GM12872 (cell line): ENCODE results near the gene APOC4.

ENCODE experiments used
- TF ChIP-seq, protein P1 (sequence below): IDR thresholded peaks from 3 replicates; pipeline ENCODE4 v1.5.1; 2011; ENCODE audit warnings: low read depth, mild to moderate bottlenecking, low read length, moderate library complexity; ENCODE audit not compliant: insufficient read depth

The APOC4 gene

DNA sequence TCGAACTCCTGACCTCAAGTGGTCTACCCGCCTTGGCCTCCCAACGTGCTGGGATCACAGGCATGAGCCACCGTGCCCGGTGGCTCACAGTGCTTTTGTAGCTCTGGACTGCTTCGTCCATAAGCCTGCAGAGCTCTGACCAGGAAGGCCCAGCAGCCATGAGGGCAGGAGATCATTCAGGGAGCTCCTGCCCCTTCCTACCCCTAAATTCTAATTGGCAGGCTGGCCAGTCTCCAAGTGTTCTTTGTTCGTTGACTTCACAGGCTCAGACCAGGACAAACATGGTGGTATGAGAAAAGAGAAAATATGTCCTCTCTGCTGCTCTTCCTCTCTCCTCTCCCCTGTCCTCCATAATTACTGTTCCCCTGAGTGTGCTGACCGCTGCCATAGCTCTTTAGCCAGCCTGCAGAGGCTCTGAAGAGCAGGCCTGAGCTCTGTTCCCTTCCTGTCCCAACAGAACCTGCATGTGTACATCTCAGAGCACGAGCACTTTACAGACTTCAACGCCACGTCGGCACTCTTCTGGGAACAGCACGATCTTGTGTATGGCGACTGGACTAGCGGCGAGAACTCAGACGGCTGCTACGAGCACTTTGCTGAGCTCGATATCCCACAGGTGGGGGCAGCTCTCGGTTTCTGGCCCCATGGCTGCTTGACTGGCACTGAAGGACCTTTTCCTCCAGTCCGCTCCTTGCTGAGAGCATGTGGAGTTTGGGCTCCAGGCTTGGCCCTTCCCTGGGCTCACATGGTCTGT, 32.1 kb downstream of the APOC4 start:
- TF ChIP-seq, protein P1, sequence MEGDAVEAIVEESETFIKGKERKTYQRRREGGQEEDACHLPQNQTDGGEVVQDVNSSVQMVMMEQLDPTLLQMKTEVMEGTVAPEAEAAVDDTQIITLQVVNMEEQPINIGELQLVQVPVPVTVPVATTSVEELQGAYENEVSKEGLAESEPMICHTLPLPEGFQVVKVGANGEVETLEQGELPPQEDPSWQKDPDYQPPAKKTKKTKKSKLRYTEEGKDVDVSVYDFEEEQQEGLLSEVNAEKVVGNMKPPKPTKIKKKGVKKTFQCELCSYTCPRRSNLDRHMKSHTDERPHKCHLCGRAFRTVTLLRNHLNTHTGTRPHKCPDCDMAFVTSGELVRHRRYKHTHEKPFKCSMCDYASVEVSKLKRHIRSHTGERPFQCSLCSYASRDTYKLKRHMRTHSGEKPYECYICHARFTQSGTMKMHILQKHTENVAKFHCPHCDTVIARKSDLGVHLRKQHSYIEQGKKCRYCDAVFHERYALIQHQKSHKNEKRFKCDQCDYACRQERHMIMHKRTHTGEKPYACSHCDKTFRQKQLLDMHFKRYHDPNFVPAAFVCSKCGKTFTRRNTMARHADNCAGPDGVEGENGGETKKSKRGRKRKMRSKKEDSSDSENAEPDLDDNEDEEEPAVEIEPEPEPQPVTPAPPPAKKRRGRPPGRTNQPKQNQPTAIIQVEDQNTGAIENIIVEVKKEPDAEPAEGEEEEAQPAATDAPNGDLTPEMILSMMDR: no peak

DNA sequence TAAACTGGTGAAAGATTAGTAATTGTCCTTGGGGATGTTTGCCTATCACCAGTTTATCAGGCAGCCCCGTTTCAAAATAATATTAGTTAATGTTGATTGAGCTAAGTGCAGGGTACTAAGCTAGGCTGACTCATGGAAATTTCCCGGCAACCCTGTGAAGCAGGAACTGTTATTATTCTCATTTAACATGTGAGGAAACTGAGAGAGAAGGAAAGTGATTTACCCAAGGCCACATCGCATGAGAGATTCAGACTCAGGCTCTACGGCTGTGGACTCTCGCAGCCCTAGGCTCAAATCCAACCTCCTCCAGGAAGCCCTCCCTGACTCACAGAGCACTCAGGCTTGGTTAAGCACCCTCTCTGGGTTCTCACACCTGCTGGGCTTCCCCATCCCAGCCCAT, 32.8 kb downstream of the APOC4 start:
- TF ChIP-seq, protein P1: no peak

DNA sequence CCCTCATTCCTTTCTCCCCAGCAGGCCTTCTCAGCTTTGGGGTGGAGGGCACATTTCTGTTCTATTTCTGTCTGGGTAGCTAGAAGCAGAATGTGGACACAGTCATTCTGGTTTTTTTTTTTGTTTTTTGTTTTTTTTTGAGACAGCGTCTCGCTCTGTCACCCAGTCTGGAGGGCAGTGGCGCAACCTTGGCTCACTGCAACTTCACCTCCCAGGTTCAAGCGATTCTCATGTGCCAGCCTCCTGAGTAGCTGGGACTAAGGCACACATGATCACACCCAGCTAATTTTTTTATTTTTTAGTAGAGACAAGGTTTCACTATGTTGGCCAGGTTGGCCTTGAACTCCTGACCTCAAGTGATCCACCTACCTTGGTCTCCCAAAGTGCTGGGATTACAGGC, 33.4 kb downstream of the APOC4 start:
- TF ChIP-seq, protein P1: no peak

DNA sequence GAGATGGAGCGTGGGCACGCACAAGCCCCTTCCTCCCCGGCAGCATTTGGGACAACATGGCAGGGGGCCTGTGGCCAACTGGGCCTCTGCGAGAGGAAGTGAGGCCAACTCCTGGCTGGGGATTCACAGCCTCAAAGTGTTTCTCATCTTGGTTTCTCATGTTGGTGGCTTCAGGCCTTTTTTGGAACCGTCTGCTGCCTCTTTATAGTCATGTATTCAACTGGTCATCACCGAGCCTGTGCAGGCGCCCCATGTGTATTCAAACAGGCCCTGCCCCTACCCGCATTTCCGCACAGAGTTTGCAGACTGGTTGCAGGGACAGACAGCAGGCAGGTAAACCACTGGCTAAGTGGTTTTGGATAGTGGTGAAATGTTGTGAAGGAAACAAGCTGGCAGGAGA, 42.0 kb downstream of the APOC4 start:
- TF ChIP-seq, protein P1: no peak

DNA sequence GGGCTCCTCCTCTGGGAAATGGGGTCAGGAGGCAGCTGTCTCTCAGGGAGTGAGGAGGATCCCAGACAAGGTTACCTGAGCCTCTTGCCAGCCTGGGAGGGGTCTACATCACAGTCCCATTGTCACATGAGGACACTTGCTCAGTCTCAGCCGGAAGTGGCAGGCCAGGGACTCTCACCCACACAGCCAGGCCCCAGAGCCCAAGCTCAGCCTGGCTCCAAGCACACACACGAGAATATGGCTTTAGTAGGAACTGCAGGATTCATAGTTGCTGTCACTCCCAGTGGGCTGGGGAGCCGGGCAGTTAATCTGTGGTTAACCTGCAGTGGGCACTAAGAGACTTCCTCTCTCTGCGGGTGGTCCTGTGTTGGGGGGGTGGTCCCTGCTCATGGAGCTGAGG, 43.4 kb downstream of the APOC4 start:
- TF ChIP-seq, protein P1: no peak

DNA sequence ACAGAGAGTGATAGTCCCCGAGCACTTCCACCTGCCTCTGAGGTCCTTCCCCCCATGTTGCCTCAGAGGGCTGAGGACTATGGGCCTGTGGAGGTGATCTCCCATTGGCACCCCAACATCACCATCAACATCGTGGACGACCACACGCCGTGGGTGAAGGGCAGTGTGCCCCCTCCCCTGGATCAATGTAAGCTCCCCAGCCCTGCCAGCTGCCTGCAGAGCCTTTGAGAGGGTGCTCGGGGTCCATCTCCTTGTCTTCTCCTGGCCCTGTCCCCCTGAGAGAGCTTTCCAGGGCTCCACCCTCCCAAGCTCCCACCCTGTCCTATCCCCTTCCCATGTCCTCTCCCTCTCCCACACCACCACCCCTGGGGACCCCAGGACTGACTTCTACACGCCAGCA, 44.4 kb downstream of the APOC4 start:
- TF ChIP-seq, protein P1: no peak

DNA sequence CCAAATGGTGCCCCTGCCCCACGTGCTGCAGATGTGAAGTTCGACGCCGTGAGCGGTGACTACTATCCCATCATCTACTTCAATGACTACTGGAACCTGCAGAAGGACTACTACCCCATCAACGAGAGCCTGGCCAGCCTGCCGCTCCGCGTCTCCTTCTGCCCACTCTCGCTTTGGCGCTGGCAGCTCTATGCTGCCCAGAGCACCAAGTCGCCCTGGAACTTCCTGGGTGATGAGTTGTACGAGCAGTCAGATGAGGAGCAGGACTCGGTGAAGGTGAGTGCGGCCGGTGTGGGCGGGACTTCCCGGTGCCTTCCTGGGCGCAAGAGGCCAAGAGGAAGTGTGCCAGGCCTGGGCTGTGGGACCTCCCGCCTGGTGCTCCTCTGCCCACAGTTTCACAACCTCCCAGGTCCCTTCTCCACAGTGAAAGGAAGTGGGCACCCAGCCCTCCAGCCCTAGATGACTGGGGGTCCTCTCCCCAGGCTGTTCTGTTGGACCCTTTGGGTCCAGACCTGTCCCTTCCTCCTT, 45.2 kb downstream of the APOC4 start:
- TF ChIP-seq, protein P1: no peak
